Activated CD8-positive, alpha-beta T cell treated with anti-CD3 and anti-CD28 coated beads, Interleukin-2, amount 10 ng/mL, durations not matched to agents 7 days and 5 days (primary cell): Measurements from ENCODE around the gene MAGI3. TPM values are rescaled to one million over a fixed set of nuclear protein-coding genes. Genes with fewer than 3 reads are reported as not detected.

Experiments
- ATAC-seq: fragments of 150-1000 bp; cut with Tn5 transposase; one replicate; pipeline ENCODE4 v1.10.0; 2021; ENCODE audit warnings: moderate library complexity
- CTCF ChIA-PET: fragments of 350-600 bp; sonication (Branson Sonifier 250); formaldehyde crosslinking; loops from one replicate; lab custom pipeline; 2021; ENCODE audit warnings: antibody characterized with exemption; lab: Charles Lee
- POLR2A ChIA-PET: fragments of 350-600 bp; sonication (Branson Sonifier 250); formaldehyde crosslinking; loops from one replicate; lab custom pipeline; 2021; ENCODE audit warnings: antibody characterized with exemption; lab: Charles Lee
- DNase-seq: peaks from one replicate; pipeline ENCODE4 v3.0.0-alpha.2; 2020
- H3K27ac Mint-ChIP-seq: one replicate; pipeline ENCODE4 v1.8.0; 2021; ENCODE audit warnings: mild to moderate bottlenecking, mixed read lengths
- H3K27me3 Mint-ChIP-seq: one replicate; pipeline ENCODE4 v1.8.0; 2021; ENCODE audit warnings: low read depth, mixed read lengths
- H3K36me3 Mint-ChIP-seq: one replicate; pipeline ENCODE4 v1.8.0; 2021; ENCODE audit warnings: low read depth, mixed read lengths
- H3K4me1 Mint-ChIP-seq: one replicate; pipeline ENCODE4 v1.8.0; 2021; ENCODE audit warnings: low read depth, mixed read lengths
- H3K4me3 Mint-ChIP-seq: one replicate; pipeline ENCODE4 v1.8.0; 2021; ENCODE audit warnings: mild to moderate bottlenecking, mixed read lengths
- H3K9me3 Mint-ChIP-seq: one replicate; pipeline ENCODE4 v1.8.0; 2022; ENCODE audit warnings: mixed read lengths; ENCODE audit not compliant: insufficient read depth
- total RNA-seq, 2 experiments: library from RNA; stranded (reverse); gene quantifications; one replicate each; pipeline ENCODE4 v1.2.3, GENCODE V29; 2021

The MAGI3 gene
- total RNA-seq, 2 experiments from 2014 or later, result 6.2 to 6.4 TPM

- H3K4me1 Mint-ChIP-seq, result no peaks in the 10 kb centered on the region
- peaks cover 2% of the 10 kb centered on the region for H3K27me3 Mint-ChIP-seq
- no peaks in the 10 kb centered on the region for H3K9me3 Mint-ChIP-seq
- ATAC-seq, result no peak
- POLR2A ChIA-PET, result no interaction called here
- CTCF ChIA-PET, result interaction anchor here (1.5 kb wide), 1 partner anchor 866 kb away, joined by 3 read pairs; no protein-coding TSS in a partner anchor
- H3K27ac Mint-ChIP-seq, result no peak overlapping the region
- no peaks in the 10 kb centered on the region for H3K36me3 Mint-ChIP-seq
- no peak overlapping the region for H3K4me3 Mint-ChIP-seq
- no peak for DNase-seq
These were observed 284.3 kb downstream of the MAGI3 start for GRCh38 chr1:113674591-113674990.

- Mint-ChIP-seq H3K27ac (no peak overlapping the region), H3K4me1 (no peaks in the 10 kb centered on the region), H3K27me3 (peaks cover 2% of the 10 kb centered on the region), H3K9me3 (no peaks in the 10 kb centered on the region), H3K36me3 (no peaks in the 10 kb centered on the region), H3K4me3 (no peak overlapping the region)
- ATAC-seq (no peak), DNase-seq (no peak)
- ChIA-PET CTCF (interaction anchor here (1.5 to 4.3 kb wide), 2 partner anchors 534 to 867 kb away, joined by 3 to 36 read pairs; no protein-coding TSS in a partner anchor), POLR2A (no interaction called here)
These were observed 285.0 kb downstream of the MAGI3 start for GRCh38 chr1:113675302-113675701.

- H3K9me3 Mint-ChIP-seq, result no peaks in the 10 kb centered on the region
- H3K4me1 Mint-ChIP-seq, result no peaks in the 10 kb centered on the region
- no peak overlapping the region for H3K4me3 Mint-ChIP-seq
- POLR2A ChIA-PET, result no interaction called here
- no peak overlapping the region for H3K27ac Mint-ChIP-seq
- ATAC-seq, result no peak
- no peaks in the 10 kb centered on the region for H3K36me3 Mint-ChIP-seq
- CTCF ChIA-PET, result interaction anchor here (0.6 to 4.3 kb wide), 5 partner anchors 12 to 961 kb away, joined by 3 to 36 read pairs (median 3); partner anchors contain the start of genes LRIG2 and PPM1J
- peaks cover 2% of the 10 kb centered on the region for H3K27me3 Mint-ChIP-seq
- no peak for DNase-seq
These were observed 286.2 kb downstream of the MAGI3 start for GRCh38 chr1:113676524-113676923.

- ATAC-seq (no peak), DNase-seq (no peak)
- CTCF ChIA-PET, result interaction anchor here (1.1 to 4.3 kb wide), 2 partner anchors 536 to 540 kb away, joined by 3 to 36 read pairs; no protein-coding TSS in a partner anchor
- Mint-ChIP-seq H3K27me3 (peaks cover 2% of the 10 kb centered on the region), H3K36me3 (no peaks in the 10 kb centered on the region), H3K4me1 (no peaks in the 10 kb centered on the region), H3K9me3 (no peaks in the 10 kb centered on the region), H3K4me3 (no peak overlapping the region), H3K27ac (no peak overlapping the region)
- POLR2A ChIA-PET, result no interaction called here
These were observed 287.2 kb downstream of the MAGI3 start for GRCh38 chr1:113677250-113678158.

DNA sequence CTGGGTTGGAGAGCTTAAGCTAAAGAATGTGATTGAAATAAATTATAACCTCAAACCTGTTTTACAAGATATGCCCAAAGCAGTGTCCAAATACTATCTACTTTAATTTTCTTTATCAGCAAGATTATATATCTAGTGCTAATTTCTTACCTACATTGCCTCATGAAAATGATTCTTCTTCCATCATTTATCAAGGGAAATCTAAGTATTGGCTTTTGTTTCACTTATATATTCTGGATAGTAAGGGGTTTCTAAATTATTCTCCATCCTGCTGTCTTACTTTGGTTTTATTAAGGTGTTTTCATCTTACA, 287.8 kb downstream of the MAGI3 start:
- ATAC-seq (no peak), DNase-seq (no peak)
- no peaks in the 10 kb centered on the region for H3K9me3 Mint-ChIP-seq
- H3K4me1 Mint-ChIP-seq, result no peaks in the 10 kb centered on the region
- no peaks in the 10 kb centered on the region for H3K36me3 Mint-ChIP-seq
- H3K4me3 Mint-ChIP-seq, result no peak overlapping the region
- POLR2A ChIA-PET, result no interaction called here
- H3K27ac Mint-ChIP-seq, result no peak overlapping the region
- H3K27me3 Mint-ChIP-seq, result peaks cover 2% of the 10 kb centered on the region
- CTCF ChIA-PET, result interaction anchor here (4.3 kb wide), 1 partner anchor 537 kb away, joined by 36 read pairs; no protein-coding TSS in a partner anchor

DNA sequence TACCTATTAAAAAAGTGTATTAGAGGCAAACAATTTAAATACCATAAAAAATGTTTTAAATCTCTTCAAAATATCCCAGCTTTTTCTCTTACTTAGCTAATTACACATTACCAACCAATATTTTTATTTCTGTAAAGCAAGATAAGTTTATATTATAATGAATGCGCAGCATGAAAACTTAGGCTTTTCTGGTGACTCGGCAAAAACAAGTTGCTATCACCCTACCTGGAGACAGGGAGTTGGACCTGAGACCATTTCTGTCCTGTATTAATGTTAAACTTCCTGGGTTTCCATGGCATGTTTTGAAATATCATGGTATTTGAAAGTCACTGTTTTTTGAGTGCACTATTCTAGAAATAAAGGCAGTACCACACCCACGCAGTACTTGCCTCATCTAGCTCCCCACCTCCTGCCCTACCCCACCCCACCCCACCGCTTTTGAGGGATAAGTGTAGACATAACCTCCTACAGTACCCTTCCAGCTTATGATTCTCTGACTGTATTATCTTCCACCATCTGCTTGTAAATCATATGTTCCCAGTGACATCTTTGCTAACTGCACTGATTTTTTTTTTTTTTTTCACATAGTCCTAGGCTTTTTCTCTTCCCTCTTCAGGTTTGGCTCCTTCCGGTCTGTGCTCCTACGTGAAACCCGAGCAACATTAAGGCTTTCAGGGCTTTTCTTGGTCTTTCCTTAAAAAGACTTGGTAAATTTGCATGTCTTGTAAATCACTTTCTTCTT, 291.5 kb downstream of the MAGI3 start:
- no peak for ATAC-seq
- no peak for DNase-seq
- Mint-ChIP-seq H3K27me3 (peaks cover 2% of the 10 kb centered on the region), H3K36me3 (no peaks in the 10 kb centered on the region), H3K4me1 (no peaks in the 10 kb centered on the region), H3K27ac (no peak overlapping the region), H3K4me3 (no peak overlapping the region), H3K9me3 (no peaks in the 10 kb centered on the region)
- CTCF ChIA-PET, result interaction anchor here (0.9 to 1.0 kb wide), 2 partner anchors 375 to 609 kb away, joined by 3 read pairs; partner anchors contain the start of gene LRIG2
- POLR2A ChIA-PET, result no interaction called here

DNA sequence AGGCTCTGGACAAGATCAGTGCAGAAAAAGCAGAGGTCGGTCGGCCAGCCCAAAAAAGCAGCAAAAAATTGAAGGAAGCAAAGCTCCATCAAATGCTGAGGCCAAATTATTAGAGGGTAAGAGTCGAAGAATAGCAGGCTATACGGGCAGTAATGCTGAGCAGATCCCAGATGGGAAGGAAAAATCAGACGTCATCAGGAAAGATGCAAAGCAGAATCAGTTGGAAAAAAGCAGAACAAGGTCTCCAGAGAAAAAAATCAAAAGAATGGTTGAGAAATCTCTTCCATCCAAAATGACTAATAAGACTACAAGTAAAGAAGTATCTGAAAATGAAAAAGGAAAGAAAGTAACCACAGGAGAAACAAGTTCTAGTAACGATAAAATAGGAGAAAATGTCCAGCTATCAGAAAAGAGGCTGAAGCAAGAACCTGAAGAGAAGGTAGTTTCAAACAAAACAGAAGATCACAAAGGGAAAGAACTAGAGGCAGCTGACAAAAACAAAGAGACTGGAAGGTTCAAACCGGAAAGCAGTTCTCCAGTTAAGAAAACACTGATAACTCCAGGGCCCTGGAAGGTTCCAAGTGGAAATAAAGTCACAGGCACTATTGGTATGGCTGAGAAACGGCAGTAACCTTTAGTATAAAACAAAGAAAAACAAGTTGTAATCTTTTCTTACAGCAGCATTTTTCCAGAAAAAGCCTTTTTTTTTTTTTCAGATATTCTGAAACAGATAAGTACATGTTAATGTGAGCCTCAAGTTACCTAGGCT, 293.3 kb downstream of the MAGI3 start:
- no peaks in the 10 kb centered on the region for H3K36me3 Mint-ChIP-seq
- peaks cover 2% of the 10 kb centered on the region for H3K27me3 Mint-ChIP-seq
- CTCF ChIA-PET, result no interaction called here
- H3K4me1 Mint-ChIP-seq, result no peaks in the 10 kb centered on the region
- POLR2A ChIA-PET, result no interaction called here
- DNase-seq (no peak), ATAC-seq (no peak)
- H3K4me3 Mint-ChIP-seq, result no peak overlapping the region
- H3K9me3 Mint-ChIP-seq, result no peaks in the 10 kb centered on the region
- no peak overlapping the region for H3K27ac Mint-ChIP-seq

- ATAC-seq (no peak), DNase-seq (no peak)
- H3K27me3 Mint-ChIP-seq, result peaks cover under 1% of the 10 kb centered on the region
- no peaks in the 10 kb centered on the region for H3K9me3 Mint-ChIP-seq
- ChIA-PET POLR2A (no interaction called here), CTCF (no interaction called here)
- H3K4me1 Mint-ChIP-seq, result no peaks in the 10 kb centered on the region
- no peak overlapping the region for H3K27ac Mint-ChIP-seq
- no peak overlapping the region for H3K4me3 Mint-ChIP-seq
- H3K36me3 Mint-ChIP-seq, result no peaks in the 10 kb centered on the region
These were observed 293.8 kb downstream of the MAGI3 start for GRCh38 chr1:113684153-113684541.

GRCh38 chr1:113686891-113687618, 296.7 kb downstream of the MAGI3 start:
- ChIA-PET POLR2A (no interaction called here), CTCF (no interaction called here)
- Mint-ChIP-seq H3K27ac (no peak overlapping the region), H3K4me3 (no peak overlapping the region), H3K9me3 (no peaks in the 10 kb centered on the region), H3K4me1 (no peaks in the 10 kb centered on the region), H3K27me3 (no peaks in the 10 kb centered on the region), H3K36me3 (peaks cover 8% of the 10 kb centered on the region)
- DNase-seq, result no peak
- no peak for ATAC-seq

DNA sequence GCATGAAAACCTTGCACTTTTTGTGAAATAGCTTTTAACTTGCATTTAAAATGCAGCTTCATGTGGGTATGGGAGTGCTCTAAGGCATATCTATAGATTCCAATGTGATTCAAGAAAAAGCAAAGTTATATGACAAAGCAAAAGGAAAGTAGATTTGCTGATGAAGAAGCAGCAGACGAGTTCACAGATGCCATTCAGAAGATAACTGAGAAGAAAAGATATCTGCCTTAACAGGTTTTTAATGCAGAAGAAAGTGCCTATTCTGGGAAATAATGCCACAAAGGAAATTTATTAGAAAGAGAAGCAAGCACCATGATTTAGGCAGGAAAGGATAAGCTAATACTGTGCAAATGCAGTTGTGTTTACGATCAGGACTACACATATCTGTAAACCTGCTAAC, 300.9 kb downstream of the MAGI3 start:
- ATAC-seq, result no peak
- CTCF ChIA-PET, result no interaction called here

DNA sequence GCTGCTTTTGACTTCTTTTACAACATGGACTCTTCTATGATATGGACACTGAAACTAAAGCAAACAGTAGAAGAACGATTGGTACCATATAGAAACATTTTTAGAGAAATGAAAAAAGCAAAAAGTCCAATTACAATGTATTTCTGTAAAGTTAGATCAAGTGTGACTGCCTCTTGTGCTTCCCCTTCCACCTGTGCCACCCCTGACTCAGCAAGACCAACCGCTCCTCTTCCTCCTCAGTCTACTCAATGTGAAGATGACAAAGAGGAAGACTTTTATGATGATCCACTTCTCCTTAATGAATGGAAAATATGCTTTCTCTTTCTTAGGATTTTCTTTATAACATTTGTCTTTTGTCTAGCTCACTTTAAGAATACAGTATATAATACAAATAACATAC, 302.0 kb downstream of the MAGI3 start:
- peaks cover 22% of the 10 kb centered on the region for H3K9me3 Mint-ChIP-seq
- H3K36me3 Mint-ChIP-seq, result peaks cover 44% of the 10 kb centered on the region
- no peak for ATAC-seq
- CTCF ChIA-PET, result no interaction called here
- POLR2A ChIA-PET, result no interaction called here
- no peak overlapping the region for H3K27ac Mint-ChIP-seq
- H3K4me1 Mint-ChIP-seq, result no peaks in the 10 kb centered on the region
- H3K4me3 Mint-ChIP-seq, result no peak overlapping the region
- no peak for DNase-seq
- H3K27me3 Mint-ChIP-seq, result no peaks in the 10 kb centered on the region

More for the DNA sequence above, 300.9 kb downstream of the MAGI3 start:
- Mint-ChIP-seq H3K27me3 (no peaks in the 10 kb centered on the region), H3K4me3 (no peak overlapping the region), H3K4me1 (no peaks in the 10 kb centered on the region), H3K36me3 (peaks cover 37% of the 10 kb centered on the region), H3K9me3 (peaks cover 18% of the 10 kb centered on the region), H3K27ac (no peak overlapping the region)
- DNase-seq, result no peak
- POLR2A ChIA-PET, result no interaction called here
